HUES48 (cell line): ENCODE measurements around the gene RCN2.

ENCODE experiments used
- H3K27ac ChIP-seq: one replicate; pipeline ENCODE4 v1.7.0; 2013; ENCODE audit warnings: low read depth, low read length, inconsistent platforms
- H3K27me3 ChIP-seq: 2 replicates; pipeline ENCODE4 v1.6.1; 2013; ENCODE audit warnings: mild to moderate bottlenecking, low read length; ENCODE audit not compliant: control insufficient read depth, insufficient read depth
- H3K36me3 ChIP-seq: 2 replicates; pipeline ENCODE4 v1.6.1; 2013; ENCODE audit warnings: low read length; ENCODE audit not compliant: control insufficient read depth, insufficient read depth
- H3K4me1 ChIP-seq: 2 replicates; pipeline ENCODE4 v1.6.1; 2013; ENCODE audit warnings: mild to moderate bottlenecking, low read length; ENCODE audit not compliant: control insufficient read depth, insufficient read depth
- H3K4me3 ChIP-seq: 2 replicates; pipeline ENCODE4 v1.5.1; 2013; ENCODE audit warnings: mild to moderate bottlenecking, low read depth, low read length
- H3K9ac ChIP-seq: 2 replicates; pipeline ENCODE4 v1.6.1; 2013; ENCODE audit warnings: mild to moderate bottlenecking, low read depth, low read length, moderate library complexity
- H3K9me3 ChIP-seq: 2 replicates; pipeline ENCODE4 v1.6.1; 2013; ENCODE audit warnings: low read length; ENCODE audit not compliant: control insufficient read depth, insufficient read depth

The RCN2 gene

GRCh38 chr15:76996076-76996525, 64.6 kb downstream of the RCN2 start:
- Histone ChIP-seq H3K4me3 (no peak overlapping the region), H3K9ac (no peak overlapping the region)

GRCh38 chr15:76996526-76997401, 65.2 kb downstream of the RCN2 start:
- Histone ChIP-seq H3K4me3 (no peak overlapping the region), H3K9me3 (no peaks in the 10 kb centered on the region), H3K9ac (no peak overlapping the region), H3K4me1 (no peaks in the 10 kb centered on the region), H3K27me3 (no peaks in the 10 kb centered on the region), H3K27ac (no peak overlapping the region), H3K36me3 (no peaks in the 10 kb centered on the region)

More at GRCh38 chr15:76996076-76996525, 64.6 kb downstream of the RCN2 start:
- Histone ChIP-seq H3K36me3 (no peaks in the 10 kb centered on the region), H3K9me3 (no peaks in the 10 kb centered on the region), H3K4me1 (no peaks in the 10 kb centered on the region), H3K27me3 (no peaks in the 10 kb centered on the region), H3K27ac (no peak overlapping the region)

- no peak overlapping the region for H3K27ac ChIP-seq
- H3K4me3 ChIP-seq = no peak overlapping the region
- no peaks in the 10 kb centered on the region for H3K36me3 ChIP-seq
- no peaks in the 10 kb centered on the region for H3K4me1 ChIP-seq
- no peaks in the 10 kb centered on the region for H3K27me3 ChIP-seq
- no peaks in the 10 kb centered on the region for H3K9me3 ChIP-seq
- H3K9ac ChIP-seq = no peak overlapping the region
Observed at GRCh38 chr15:76998663-76999285, 67.2 kb downstream of the RCN2 start.

GRCh38 chr15:76999996-77000395, 68.4 kb downstream of the RCN2 start:
- H3K27me3 ChIP-seq = no peaks in the 10 kb centered on the region
- no peaks in the 10 kb centered on the region for H3K36me3 ChIP-seq
- no peaks in the 10 kb centered on the region for H3K4me1 ChIP-seq
- no peak overlapping the region for H3K9ac ChIP-seq
- H3K27ac ChIP-seq = no peak overlapping the region
- no peaks in the 10 kb centered on the region for H3K9me3 ChIP-seq
- H3K4me3 ChIP-seq = no peak overlapping the region

- Histone ChIP-seq H3K9ac (no peak overlapping the region), H3K27me3 (no peaks in the 10 kb centered on the region), H3K4me3 (no peak overlapping the region), H3K4me1 (no peaks in the 10 kb centered on the region), H3K9me3 (no peaks in the 10 kb centered on the region), H3K27ac (no peak overlapping the region), H3K36me3 (no peaks in the 10 kb centered on the region)
Observed at GRCh38 chr15:77001351-77001750, 69.8 kb downstream of the RCN2 start.

- Histone ChIP-seq H3K4me1 (no peaks in the 10 kb centered on the region), H3K36me3 (no peaks in the 10 kb centered on the region), H3K27ac (no peak overlapping the region), H3K9ac (no peak overlapping the region), H3K4me3 (no peak overlapping the region), H3K9me3 (no peaks in the 10 kb centered on the region), H3K27me3 (no peaks in the 10 kb centered on the region)
Observed at GRCh38 chr15:77001966-77002365, 70.4 kb downstream of the RCN2 start.

GRCh38 chr15:77002436-77002835, 70.9 kb downstream of the RCN2 start:
- Histone ChIP-seq H3K4me1 (no peaks in the 10 kb centered on the region), H3K4me3 (no peak overlapping the region), H3K27ac (no peak overlapping the region), H3K36me3 (no peaks in the 10 kb centered on the region), H3K27me3 (no peaks in the 10 kb centered on the region), H3K9ac (no peak overlapping the region), H3K9me3 (no peaks in the 10 kb centered on the region)

GRCh38 chr15:77002954-77003912, 71.7 kb downstream of the RCN2 start:
- no peaks in the 10 kb centered on the region for H3K4me1 ChIP-seq
- H3K9ac ChIP-seq = no peak overlapping the region
- H3K27ac ChIP-seq = no peak overlapping the region
- no peaks in the 10 kb centered on the region for H3K27me3 ChIP-seq
- H3K4me3 ChIP-seq = no peak overlapping the region
- no peaks in the 10 kb centered on the region for H3K36me3 ChIP-seq
- H3K9me3 ChIP-seq = no peaks in the 10 kb centered on the region
